SH-SY5Y (cell line): ENCODE data around the gene YARS1.

Experiments used
- GATA2 ChIP-seq: IDR thresholded peaks from 2 replicates; pipeline ENCODE4 v1.6.1; 2011; ENCODE audit warnings: mild to moderate bottlenecking, low read depth, low read length
- GATA3 ChIP-seq: IDR thresholded peaks from 2 replicates; pipeline ENCODE4 v1.6.1; 2011; ENCODE audit warnings: low read depth, mild to moderate bottlenecking, low read length, moderate library complexity

DNA sequence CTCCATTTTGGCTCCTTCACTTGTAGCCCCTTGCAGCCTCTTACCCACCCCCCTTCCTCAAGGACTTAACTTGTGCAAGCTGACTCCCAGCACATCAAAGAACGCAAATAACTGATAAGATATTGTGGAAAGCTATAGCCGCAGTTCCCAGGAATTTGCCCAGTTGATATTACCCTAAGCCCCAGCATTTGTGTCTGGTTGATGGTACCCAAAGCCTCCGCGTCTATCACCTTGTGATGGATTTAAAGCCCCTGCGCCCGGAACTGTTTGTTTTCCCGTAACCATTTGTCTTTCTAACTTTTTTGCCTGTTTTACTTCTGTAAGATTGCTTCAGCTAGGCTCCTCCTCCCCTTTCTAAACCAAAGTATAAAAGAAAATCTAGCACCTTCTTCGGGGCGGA lies 5.9 kb downstream of the YARS1 start:
- no peak for TF ChIP-seq GATA3
- no peak for TF ChIP-seq GATA2
